GM23338 (cell line): Measurements from ENCODE around the gene PPP2R5C. TPM values are rescaled to one million over a fixed set of nuclear protein-coding genes. Genes with fewer than 3 reads are reported as not detected.

Experiments used
- CTCF ChIP-seq, 2 experiments: fragments of 200-600 bp in 1 of 2; sonication (generic) in 1 of 2; conservative IDR thresholded peaks; 2 replicates each; pipeline versions ENCODE4 v1.5.1 to v1.6.1; 2016 to 2017; ENCODE audit warnings: antibody characterized with exemption in 2 of 2, low read depth in 2 of 2, mild to moderate bottlenecking in 2 of 2, moderate library complexity in 1 of 2
- EZH2 ChIP-seq: fragments of 200-600 bp; sonication (generic); IDR thresholded peaks from one replicate; pipeline ENCODE4 v1.8.0; 2017; ENCODE audit warnings: antibody characterized with exemption, mild to moderate bottlenecking, low read depth; ENCODE audit not compliant: unreplicated experiment
- EZH2phosphoT487 ChIP-seq: fragments of 200-600 bp; sonication (generic); IDR thresholded peaks from one replicate; pipeline ENCODE4 v1.8.1; 2018; ENCODE audit warnings: antibody characterized with exemption; ENCODE audit not compliant: unreplicated experiment
- NANOG ChIP-seq: IDR thresholded peaks from 2 replicates; pipeline ENCODE4 v1.6.1; 2016; ENCODE audit warnings: antibody characterized with exemption, borderline replicate concordance
- POLR2AphosphoS5 ChIP-seq: IDR thresholded peaks from 2 replicates; pipeline ENCODE4 v1.6.1; 2016; ENCODE audit warnings: antibody characterized with exemption, low read depth
- STAT1 ChIP-seq: IDR thresholded peaks from one replicate; pipeline ENCODE4 v1.6.1; 2016; ENCODE audit warnings: antibody characterized with exemption; ENCODE audit not compliant: unreplicated experiment
- ZNF462 ChIP-seq: fragments of 250-450 bp; sonication (Bioruptor Pico); IDR thresholded peaks from 2 replicates; pipeline ENCODE4 v1.5.0; 2020; ENCODE audit warnings: mild to moderate bottlenecking, moderate library complexity
- polyA plus RNA-seq: library from polyadenylated mRNA; unstranded; fragments of >200 nt; fragmentation: Nextera tagmentation; extraction: Ambion mirVana; gene quantifications from 2 replicates; pipeline ENCODE4 v1.2.1, GENCODE V29; 2016
- total RNA-seq: library from RNA; depleted of rRNA; stranded (reverse); fragments of >200 nt; shearing (Covaris generic); gene quantifications from 2 replicates; pipeline ENCODE4 v1.2.3, GENCODE V29; 2014
- TF ChIP-seq, protein P1 (sequence below): IDR thresholded peaks from one replicate; pipeline ENCODE4 v1.6.1; 2018; ENCODE audit warnings: antibody characterized with exemption; ENCODE audit not compliant: unreplicated experiment

PPP2R5C gene
- total and polyA plus RNA-seq, 2 experiments from 2014 or later, result 75.4 to 79.7 TPM

DNA sequence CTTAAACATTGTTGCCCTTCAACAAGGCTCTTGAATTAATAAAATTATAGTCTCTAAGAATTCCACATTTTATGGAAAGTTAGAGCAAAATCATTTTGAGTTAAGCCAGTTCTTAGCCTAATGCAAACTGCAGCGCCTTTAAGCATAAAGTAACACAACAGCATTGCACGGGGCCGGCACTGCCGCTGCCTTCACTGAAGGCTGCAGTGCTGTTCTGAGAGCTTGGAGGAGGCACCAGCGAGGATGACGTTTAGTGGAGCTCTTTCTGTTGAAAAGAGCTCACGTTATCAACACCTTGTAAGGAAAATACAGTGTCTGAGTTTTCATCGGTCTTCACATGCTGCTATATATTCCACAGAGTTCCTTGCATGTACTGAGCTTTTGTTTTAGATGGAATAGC is 164.6 kb downstream of the PPP2R5C start (continued):
- TF ChIP-seq ZNF462 (CRISPR knock-in tag) (no peak), CTCF (conservative IDR thresholded peaks at IDR 0.05; ENCODE audit: low read depth in 2 of 2) (no peak), EZH2phosphoT487 (no peak), POLR2AphosphoS5 (no peak), NANOG (no peak), EZH2 (no peak), STAT1 (no peak)
- TF ChIP-seq, protein P1, sequence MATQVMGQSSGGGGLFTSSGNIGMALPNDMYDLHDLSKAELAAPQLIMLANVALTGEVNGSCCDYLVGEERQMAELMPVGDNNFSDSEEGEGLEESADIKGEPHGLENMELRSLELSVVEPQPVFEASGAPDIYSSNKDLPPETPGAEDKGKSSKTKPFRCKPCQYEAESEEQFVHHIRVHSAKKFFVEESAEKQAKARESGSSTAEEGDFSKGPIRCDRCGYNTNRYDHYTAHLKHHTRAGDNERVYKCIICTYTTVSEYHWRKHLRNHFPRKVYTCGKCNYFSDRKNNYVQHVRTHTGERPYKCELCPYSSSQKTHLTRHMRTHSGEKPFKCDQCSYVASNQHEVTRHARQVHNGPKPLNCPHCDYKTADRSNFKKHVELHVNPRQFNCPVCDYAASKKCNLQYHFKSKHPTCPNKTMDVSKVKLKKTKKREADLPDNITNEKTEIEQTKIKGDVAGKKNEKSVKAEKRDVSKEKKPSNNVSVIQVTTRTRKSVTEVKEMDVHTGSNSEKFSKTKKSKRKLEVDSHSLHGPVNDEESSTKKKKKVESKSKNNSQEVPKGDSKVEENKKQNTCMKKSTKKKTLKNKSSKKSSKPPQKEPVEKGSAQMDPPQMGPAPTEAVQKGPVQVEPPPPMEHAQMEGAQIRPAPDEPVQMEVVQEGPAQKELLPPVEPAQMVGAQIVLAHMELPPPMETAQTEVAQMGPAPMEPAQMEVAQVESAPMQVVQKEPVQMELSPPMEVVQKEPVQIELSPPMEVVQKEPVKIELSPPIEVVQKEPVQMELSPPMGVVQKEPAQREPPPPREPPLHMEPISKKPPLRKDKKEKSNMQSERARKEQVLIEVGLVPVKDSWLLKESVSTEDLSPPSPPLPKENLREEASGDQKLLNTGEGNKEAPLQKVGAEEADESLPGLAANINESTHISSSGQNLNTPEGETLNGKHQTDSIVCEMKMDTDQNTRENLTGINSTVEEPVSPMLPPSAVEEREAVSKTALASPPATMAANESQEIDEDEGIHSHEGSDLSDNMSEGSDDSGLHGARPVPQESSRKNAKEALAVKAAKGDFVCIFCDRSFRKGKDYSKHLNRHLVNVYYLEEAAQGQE, result no peak
